Heart right ventricle (tissue), 16 donors: ENCODE results near the gene ACTN1. TPM values are rescaled to one million over a fixed set of nuclear protein-coding genes. Genes with fewer than 3 reads are reported as not detected.

ENCODE experiments used
- ATAC-seq, 8 donors: fragments of 200-7000 bp; cut with Tn5 transposase; one replicate each; pipeline ENCODE4 v1.9.1; 2020; ENCODE audit warnings: mild to moderate bottlenecking in 8 of 8, moderate library complexity in 8 of 8, moderate number of reproducible peaks in 1 of 8
- DNase-seq, 2 donors: peaks; one replicate each; pipeline ENCODE4 v3.0.0-alpha.2; 2020
- H3K27ac ChIP-seq, 10 donors: fragments of 200-600 bp; sonication (generic) in 2 of 10; one replicate each; pipeline versions ENCODE4 v1.5.0 to v1.8.0; 2020 to 2022; ENCODE audit warnings: mild to moderate bottlenecking in 3 of 10
- H3K27me3 ChIP-seq, 7 donors: fragments of 200-600 bp; one replicate each; pipeline ENCODE4 v1.8.0; 2021 to 2022; ENCODE audit warnings: mild to moderate bottlenecking in 2 of 7
- H3K36me3 ChIP-seq, 9 donors: fragments of 200-600 bp; sonication (generic) in 1 of 9; one replicate each; pipeline versions ENCODE4 v1.5.0 to v1.8.0; 2020 to 2022; ENCODE audit warnings: mild to moderate bottlenecking in 2 of 9
- H3K4me1 ChIP-seq, 9 donors: fragments of 200-600 bp; sonication (generic) in 1 of 9; one replicate each; pipeline versions ENCODE4 v1.5.0 to v1.8.0; 2020 to 2022; ENCODE audit warnings: mild to moderate bottlenecking in 4 of 9
- H3K4me3 ChIP-seq, 10 donors: fragments of 200-600 bp; sonication (generic) in 2 of 10; one replicate each; pipeline versions ENCODE4 v1.5.0 to v1.8.0; 2020 to 2022; ENCODE audit warnings: mild to moderate bottlenecking in 7 of 10, moderate library complexity in 2 of 10
- H3K9me3 ChIP-seq, 11 donors: fragments of 200-600 bp in 10 of 11; sonication (generic) in 2 of 11; one replicate each; pipeline versions ENCODE4 v1.5.0 to v1.8.0; 2013 to 2022; ENCODE audit warnings: mild to moderate bottlenecking in 2 of 11, control low read depth in 1 of 11, moderate library complexity in 1 of 11
- CTCF ChIP-seq, 9 donors: fragments of 200-600 bp; sonication (generic) in 2 of 9; IDR thresholded peaks; one replicate each; pipeline versions ENCODE4 v1.5.0 to v1.8.0; 2021 to 2022; ENCODE audit warnings: antibody characterized with exemption in 9 of 9, mild to moderate bottlenecking in 5 of 9, moderate library complexity in 1 of 9
- WGBS, 2 donors: extraction: QIAGEN DNeasy Blood & Tissue Kit; methylation state at CpG; one replicate each; pipeline ENCODE4 v1.1.7; 2013; ENCODE audit warnings: inconsistent platforms in 1 of 2; 5-methylcytosine and 5-hydroxymethylcytosine counted together
- intact Hi-C, 10 donors: fragments of 100-400 bp; cut with DNase I; formaldehyde crosslinking; loops; one replicate each; pipeline versions ENCODE4 v1.11.1 to v1.14.2; 2022
- polyA plus RNA-seq, 2 donors: library from polyadenylated mRNA; stranded (reverse); fragments of 200-250 nt; gene quantifications; one replicate each; pipeline ENCODE4 v1.2.3, GENCODE V29; 2013
- total RNA-seq, 10 donors: library from RNA; stranded (reverse); fragmentation: NEBNext Ultra II Directional in 3 of 10; extraction: Animal tissue kit (Norgen Biotek cat#: 25700) in 3 of 10; gene quantifications; one replicate each; pipeline versions ENCODE4 v1.2.1 to v1.2.4, GENCODE V29; 2021 to 2023
- donor health status: Arrhythmogenic right ventricular cardiomyopathy.
- donor health status: ischemic (EF 13 %, LVEDD 7.1; RV severe dilation, severe dysfunction).
- donor health status: healthy with polysubstance abuse.
- donor health status: DM: no; HTN: yes; CAD: no.
- donor health status: DM: no; HTN: no; CAD: no.
- donor health status: ischemic (EF 25% LVEDD 6.9; RV normal size, moderate dysfunction).
- donor health status: ischemic (EF 25% LVEDD 5.7; RV mildly dilated, moderate dysfunction).
- donor health status: healthy.
- donor health status: DM: yes; HTN: yes; CAD: no.
- donor health status: Ischemic cardiomyopathy.
- donor health status: ischemic (EF 35%, LVEDD 5.7; RV mildly dilated, moderate dysfunction).
- donor health status: nonischemic (EF 11% LVEDD 7.7; RV severe dilation, severe dysfunction).
- donor health status: DM: yes; HTN: yes; CAD: no.
- donor health status: PGD.
- donor health status: ischemic (EF 29% LVEDD 5.4; RV normal size, mild dysfunction).
- donor health status: nonischemic (EF 23%, LVEDD 6.1; RV moderate dilation, normal function).

Gene ACTN1
- total and polyA plus RNA-seq, 12 donors, result 67.2 to 235 (median 104) TPM

- no peak for TF ChIP-seq CTCF (IDR thresholded peaks at IDR 0.05)
- Histone ChIP-seq H3K9me3 (no peaks in the 10 kb centered on the region), H3K4me3 (no peak overlapping the region), H3K36me3 (no peaks in the 10 kb centered on the region), H3K27ac (peak overlapping the region; percentile 46 to 94 (median 86)), H3K27me3 (no peaks in the 10 kb centered on the region), H3K4me1 (peaks cover 71 to 100% (median 98%) of the 10 kb centered on the region in 9 donors)
- intact Hi-C loops, result no loop called here
- 56% methylated on average over 19 of the region's 19 CpGs for WGBS, 2 donors
- peak; percentile 4 to 77 (median 15) for ATAC-seq
- peak; percentile 74 to 83 for DNase-seq
Measured at GRCh38 chr14:68951035-68951797, 27.9 kb downstream of the ACTN1 start.

- Histone ChIP-seq H3K9me3 (no peaks in the 10 kb centered on the region), H3K27ac (peak overlapping the region in 7 of 10 donors; percentile 79 to 94 (median 85)), H3K27me3 (no peaks in the 10 kb centered on the region), H3K4me3 (no peak overlapping the region), H3K36me3 (no peaks in the 10 kb centered on the region), H3K4me1 (peaks cover 71 to 100% (median 97%) of the 10 kb centered on the region in 9 donors)
- no peak for TF ChIP-seq CTCF (IDR thresholded peaks at IDR 0.05)
- 75 to 93% methylated on average over 5 of the region's 5 CpGs for WGBS, 2 donors
- DNase-seq (no peak), ATAC-seq (no peak)
- intact Hi-C loops, result no loop called here
Measured at GRCh38 chr14:68950111-68950510, 29.0 kb downstream of the ACTN1 start.

- no peak for ATAC-seq
- no peaks in the 10 kb centered on the region for H3K9me3 ChIP-seq
- peak overlapping the region; percentile 71 to 94 (median 84) for H3K27ac ChIP-seq
- no peak for DNase-seq
- no peak overlapping the region for H3K4me3 ChIP-seq
- no peaks in the 10 kb centered on the region for H3K27me3 ChIP-seq
- TF ChIP-seq CTCF (IDR thresholded peaks at IDR 0.05), result no peak
- intact Hi-C loops, result no loop called here
- no peaks in the 10 kb centered on the region for H3K36me3 ChIP-seq
- peaks cover 68 to 100% (median 97%) of the 10 kb centered on the region in 9 donors for H3K4me1 ChIP-seq
- 40 to 53% methylated on average over 2 of the region's 2 CpGs for WGBS, 2 donors
Measured at GRCh38 chr14:68949601-68949965, 29.5 kb downstream of the ACTN1 start.

- H3K27ac ChIP-seq, result peak overlapping the region; percentile 71 to 94 (median 84)
- WGBS, 2 donors, result 25 to 30% methylated on average over 12 of the region's 12 CpGs
- H3K9me3 ChIP-seq, result no peaks in the 10 kb centered on the region
- intact Hi-C loops, result no loop called here
- no peak for TF ChIP-seq CTCF (IDR thresholded peaks at IDR 0.05)
- no peaks in the 10 kb centered on the region for H3K36me3 ChIP-seq
- no peak for DNase-seq
- H3K4me1 ChIP-seq, result peaks cover 73 to 100% (median 97%) of the 10 kb centered on the region in 9 donors
- peak in 4 of 8 donors; percentile 2 to 5 (median 4) for ATAC-seq
- H3K4me3 ChIP-seq, result peak overlapping the region in 1 of 10 donors; percentile 3
- no peaks in the 10 kb centered on the region for H3K27me3 ChIP-seq
Measured at GRCh38 chr14:68948686-68949600, 30.2 kb downstream of the ACTN1 start.
